BJ (cell line): Measurements from ENCODE around the gene MXD3. TPM values are rescaled to one million over a fixed set of nuclear protein-coding genes. Genes with fewer than 3 reads are reported as not detected.

Source experiments
- CTCF ChIA-PET: fragments of 350-600 bp; formaldehyde crosslinking; extraction: SDS; loops from one replicate; lab custom pipeline; 2021; ENCODE audit warnings: antibody characterized with exemption, inconsistent platforms; lab: Yijun Ruan, JAX
- POLR2A ChIA-PET: fragments of 300-600 bp; sonication (Branson Sonifier 250); formaldehyde crosslinking; extraction: SDS; loops from one replicate; lab custom pipeline; 2021; ENCODE audit warnings: antibody characterized with exemption; lab: Charles Lee
- DNase-seq: peaks from one replicate; pipeline ENCODE4 v3.0.0-alpha.2; 2011; ENCODE audit warnings: low read depth
- H3K27me3 ChIP-seq: 2 replicates; pipeline ENCODE4 v1.6.0; 2011; ENCODE audit warnings: low read length; ENCODE audit not compliant: control insufficient read depth, insufficient read depth
- H3K36me3 ChIP-seq: 2 replicates; pipeline ENCODE4 v1.5.1; 2011; ENCODE audit warnings: low read length; ENCODE audit not compliant: control insufficient read depth, insufficient read depth
- H3K4me3 ChIP-seq: 2 replicates; pipeline ENCODE4 v1.5.1; 2011; ENCODE audit warnings: low read depth, mild to moderate bottlenecking, control low read depth, low read length
- polyA plus RNA-seq: library from polyadenylated mRNA; depleted of rRNA; stranded (reverse); fragments of >200 nt; gene quantifications from 2 replicates; pipeline ENCODE4 v1.2.3, GENCODE V29; 2011
- TF ChIP-seq, protein P1 (sequence below): IDR thresholded peaks from 2 replicates; pipeline ENCODE4 v1.5.1; 2011; ENCODE audit warnings: low read depth, mild to moderate bottlenecking, control low read depth, inconsistent platforms, low read length, moderate library complexity; ENCODE audit not compliant: insufficient read depth

The MXD3 gene
- polyA plus RNA-seq, 1 experiment, result 18.1 TPM

GRCh38 chr5:177333420-177334154 is 21.9 kb upstream of the MXD3 start:
- Histone ChIP-seq H3K36me3 (peaks cover 45% of the 10 kb centered on the region), H3K27me3 (no peaks in the 10 kb centered on the region), H3K4me3 (no peak overlapping the region)
- TF ChIP-seq, protein P1, sequence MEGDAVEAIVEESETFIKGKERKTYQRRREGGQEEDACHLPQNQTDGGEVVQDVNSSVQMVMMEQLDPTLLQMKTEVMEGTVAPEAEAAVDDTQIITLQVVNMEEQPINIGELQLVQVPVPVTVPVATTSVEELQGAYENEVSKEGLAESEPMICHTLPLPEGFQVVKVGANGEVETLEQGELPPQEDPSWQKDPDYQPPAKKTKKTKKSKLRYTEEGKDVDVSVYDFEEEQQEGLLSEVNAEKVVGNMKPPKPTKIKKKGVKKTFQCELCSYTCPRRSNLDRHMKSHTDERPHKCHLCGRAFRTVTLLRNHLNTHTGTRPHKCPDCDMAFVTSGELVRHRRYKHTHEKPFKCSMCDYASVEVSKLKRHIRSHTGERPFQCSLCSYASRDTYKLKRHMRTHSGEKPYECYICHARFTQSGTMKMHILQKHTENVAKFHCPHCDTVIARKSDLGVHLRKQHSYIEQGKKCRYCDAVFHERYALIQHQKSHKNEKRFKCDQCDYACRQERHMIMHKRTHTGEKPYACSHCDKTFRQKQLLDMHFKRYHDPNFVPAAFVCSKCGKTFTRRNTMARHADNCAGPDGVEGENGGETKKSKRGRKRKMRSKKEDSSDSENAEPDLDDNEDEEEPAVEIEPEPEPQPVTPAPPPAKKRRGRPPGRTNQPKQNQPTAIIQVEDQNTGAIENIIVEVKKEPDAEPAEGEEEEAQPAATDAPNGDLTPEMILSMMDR, result no peak
- no peak for DNase-seq
- ChIA-PET CTCF (interaction anchor here (1.1 to 8.3 kb wide), 3 partner anchors 16 to 37 kb away, joined by 3 to 36 read pairs (median 4); no protein-coding TSS in a partner anchor), POLR2A (no interaction called here)

DNA sequence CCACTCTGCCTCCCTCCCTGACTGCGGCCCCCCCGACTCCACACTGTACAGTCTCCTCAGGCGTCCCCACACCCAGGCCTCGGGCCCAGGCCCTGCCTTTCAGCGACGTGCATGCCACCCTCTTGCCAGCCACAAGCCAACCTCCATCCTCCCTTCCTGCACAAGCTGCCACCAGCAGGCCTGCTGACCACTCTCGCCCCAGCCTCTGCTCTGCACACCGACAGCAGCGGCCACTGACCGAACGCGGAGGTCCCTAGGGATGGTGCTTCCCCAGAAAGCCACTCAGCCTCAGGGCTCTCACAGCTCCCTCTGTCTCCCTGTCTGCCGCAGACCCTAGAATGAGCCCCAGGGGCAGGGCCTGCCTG is 21.2 kb upstream of the MXD3 start:
- ChIA-PET CTCF (interaction anchor here (1.1 to 8.3 kb wide), 3 partner anchors 15 to 38 kb away, joined by 3 to 36 read pairs (median 4); no protein-coding TSS in a partner anchor), POLR2A (no interaction called here)
- TF ChIP-seq, protein P1, result no peak
- H3K27me3 ChIP-seq, result no peaks in the 10 kb centered on the region
- no peak for DNase-seq
- H3K4me3 ChIP-seq, result no peak overlapping the region
- H3K36me3 ChIP-seq, result peaks cover 45% of the 10 kb centered on the region

- Histone ChIP-seq H3K36me3 (peaks cover 44% of the 10 kb centered on the region), H3K4me3 (no peak overlapping the region), H3K27me3 (no peaks in the 10 kb centered on the region)
- no peak for DNase-seq
- POLR2A ChIA-PET, result no interaction called here
- TF ChIP-seq, protein P1, result no peak
- CTCF ChIA-PET, result interaction anchor here (1.1 to 8.3 kb wide), 3 partner anchors 14 to 38 kb away, joined by 3 to 36 read pairs (median 4); no protein-coding TSS in a partner anchor
Observed at GRCh38 chr5:177332031-177332895, 20.6 kb upstream of the MXD3 start.

GRCh38 chr5:177330991-177331842 is 19.5 kb upstream of the MXD3 start:
- DNase-seq, result no peak
- ChIA-PET POLR2A (no interaction called here), CTCF (interaction anchor here (1.2 to 8.3 kb wide), 2 partner anchors 13 to 71 kb away, joined by 3 to 36 read pairs; no protein-coding TSS in a partner anchor)
- Histone ChIP-seq H3K4me3 (no peak overlapping the region), H3K36me3 (peaks cover 36% of the 10 kb centered on the region), H3K27me3 (no peaks in the 10 kb centered on the region)
- TF ChIP-seq, protein P1, result no peak
